DND-41 (cell line): ENCODE data around the gene SMIM14.

Source experiments
- EZH2 ChIP-seq: IDR thresholded peaks from 3 replicates; pipeline ENCODE4 v1.6.1; 2012; ENCODE audit warnings: borderline replicate concordance, low read depth, mild to moderate bottlenecking, moderate library complexity, low read length, inconsistent platforms; ENCODE audit not compliant: severe bottlenecking
- TF ChIP-seq, protein P1 (sequence below): IDR thresholded peaks from 2 replicates; pipeline ENCODE4 v1.5.1; 2012; ENCODE audit warnings: borderline replicate concordance, low read length, moderate library complexity, mild to moderate bottlenecking; ENCODE audit not compliant: poor library complexity, severe bottlenecking; ENCODE audit errors: extremely low read depth

DNA sequence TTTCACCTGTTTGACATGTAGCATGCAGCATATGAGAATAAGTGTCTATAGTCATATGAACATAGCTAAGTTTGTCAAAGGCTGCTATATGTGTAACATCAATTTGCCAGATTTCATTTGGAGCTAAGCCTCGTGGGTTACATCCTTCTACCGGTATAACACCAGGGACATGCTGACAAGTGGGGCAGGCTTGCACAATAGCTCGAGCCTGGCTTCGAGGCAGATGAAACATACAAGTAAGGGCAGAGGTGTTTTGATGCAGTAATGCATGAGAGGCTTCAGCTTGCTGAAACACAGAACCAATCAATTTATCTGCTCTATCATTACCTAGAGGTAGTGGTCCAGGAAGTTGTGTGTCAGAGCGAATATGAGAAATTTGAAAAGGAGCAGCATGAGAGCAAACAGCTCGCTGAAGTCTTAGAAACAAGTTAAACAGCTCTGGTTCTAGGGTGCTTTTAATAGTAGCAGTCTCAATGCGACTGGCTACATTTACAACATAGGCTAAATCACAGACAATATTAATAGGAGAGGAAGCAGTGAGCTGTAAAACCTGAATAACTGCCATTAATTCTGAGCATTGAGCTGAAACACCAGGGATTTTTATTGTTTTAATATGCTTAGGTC, 96.6 kb downstream of the SMIM14 start:
- TF ChIP-seq, protein P1, sequence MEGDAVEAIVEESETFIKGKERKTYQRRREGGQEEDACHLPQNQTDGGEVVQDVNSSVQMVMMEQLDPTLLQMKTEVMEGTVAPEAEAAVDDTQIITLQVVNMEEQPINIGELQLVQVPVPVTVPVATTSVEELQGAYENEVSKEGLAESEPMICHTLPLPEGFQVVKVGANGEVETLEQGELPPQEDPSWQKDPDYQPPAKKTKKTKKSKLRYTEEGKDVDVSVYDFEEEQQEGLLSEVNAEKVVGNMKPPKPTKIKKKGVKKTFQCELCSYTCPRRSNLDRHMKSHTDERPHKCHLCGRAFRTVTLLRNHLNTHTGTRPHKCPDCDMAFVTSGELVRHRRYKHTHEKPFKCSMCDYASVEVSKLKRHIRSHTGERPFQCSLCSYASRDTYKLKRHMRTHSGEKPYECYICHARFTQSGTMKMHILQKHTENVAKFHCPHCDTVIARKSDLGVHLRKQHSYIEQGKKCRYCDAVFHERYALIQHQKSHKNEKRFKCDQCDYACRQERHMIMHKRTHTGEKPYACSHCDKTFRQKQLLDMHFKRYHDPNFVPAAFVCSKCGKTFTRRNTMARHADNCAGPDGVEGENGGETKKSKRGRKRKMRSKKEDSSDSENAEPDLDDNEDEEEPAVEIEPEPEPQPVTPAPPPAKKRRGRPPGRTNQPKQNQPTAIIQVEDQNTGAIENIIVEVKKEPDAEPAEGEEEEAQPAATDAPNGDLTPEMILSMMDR = no peak
- TF ChIP-seq EZH2 = no peak
